OCI-M2 (cell line): ENCODE results near the gene FBXO31.

ENCODE experiments used
- DNase-seq: peaks from one replicate; lab custom pipeline; 2025; ENCODE audit not compliant: unreplicated experiment; lab: John Stamatoyannopoulos, UW

Gene FBXO31

DNA sequence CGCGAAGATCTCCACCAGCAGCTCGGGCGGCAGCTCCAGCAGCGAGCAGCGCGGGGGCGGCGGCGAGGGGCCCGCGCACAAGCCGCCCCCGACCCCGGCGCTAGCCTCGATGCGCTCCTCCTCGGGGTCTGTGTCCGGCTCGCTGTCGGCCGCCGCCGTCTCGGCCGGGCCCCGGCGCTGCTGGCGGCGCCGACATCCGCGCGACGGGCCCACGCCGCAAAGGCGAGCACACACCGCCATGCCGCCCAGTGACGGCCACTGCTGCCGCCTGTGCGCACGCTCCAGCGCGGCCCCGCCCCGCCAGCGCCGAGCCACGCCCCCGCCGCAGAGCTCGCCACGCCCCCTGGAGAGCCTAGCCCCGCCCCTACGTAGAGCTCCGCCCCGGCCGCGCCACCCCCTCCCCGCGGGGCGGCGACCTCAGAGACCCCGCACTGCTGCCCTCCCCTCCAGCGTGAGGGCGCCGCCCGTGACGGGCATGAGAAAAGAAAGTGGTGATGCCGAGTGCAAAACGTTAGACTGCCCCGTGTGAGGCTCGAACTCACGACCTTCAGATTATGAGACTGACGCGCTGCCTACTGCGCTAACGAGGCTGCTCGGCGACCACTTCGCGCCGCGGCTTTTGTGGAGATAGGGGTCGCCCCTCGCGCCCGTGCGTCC lies at the start of gene FBXO31:
FBXO31 (minus strand) TSS at position 272 of the 657 bp plus-strand sequence; CDS start at position 240, 32 bp downstream.
- no peak for DNase-seq

DNA sequence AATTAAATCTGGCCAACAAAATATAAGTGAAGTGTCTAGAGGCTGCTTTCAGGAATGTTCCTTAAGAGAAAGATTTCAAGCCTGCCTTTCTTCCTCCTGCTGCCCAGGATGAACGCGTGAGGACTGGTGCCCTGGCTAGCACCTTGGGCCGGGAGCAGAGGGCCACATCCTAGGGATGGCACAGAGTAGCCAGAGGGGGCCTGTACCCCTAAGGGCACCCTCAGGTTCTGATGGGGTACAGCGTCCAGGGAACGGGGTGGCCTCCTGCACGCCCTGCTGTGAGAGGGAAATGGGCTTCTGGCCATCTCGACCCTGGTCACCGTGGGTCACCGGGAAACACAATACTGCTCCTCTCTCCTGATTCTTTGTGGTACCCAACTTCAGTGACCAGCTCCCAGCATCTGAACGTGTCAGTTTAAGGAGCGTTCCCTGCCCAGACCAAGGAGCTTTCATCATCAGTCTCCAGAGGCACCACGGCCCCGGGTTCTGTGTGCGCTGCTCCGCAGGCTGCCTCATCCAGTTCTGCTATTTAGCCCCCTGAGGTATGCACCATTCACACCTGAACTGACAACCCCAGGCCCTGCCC lies 48.8 kb upstream of the FBXO31 start:
- DNase-seq, result no peak

DNA sequence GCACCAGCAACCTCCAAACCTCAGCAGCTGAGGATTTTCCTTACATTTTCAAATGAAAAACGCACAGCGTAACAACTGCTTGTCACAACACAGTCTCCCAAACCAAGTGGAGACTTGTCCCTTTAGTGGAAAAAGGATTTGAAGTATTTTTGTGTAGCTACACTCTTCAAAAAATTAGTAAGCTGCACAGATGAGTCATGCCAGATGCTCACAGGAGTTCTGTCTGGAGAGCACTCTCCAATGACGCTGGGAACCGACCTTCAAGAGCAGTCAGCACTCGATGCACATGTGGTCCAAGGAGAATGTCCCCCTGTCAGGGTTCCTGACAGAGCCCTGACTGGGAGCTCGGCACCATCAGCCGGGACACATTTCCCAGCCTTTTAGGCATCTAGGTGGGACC lies 48.4 kb upstream of the FBXO31 start:
- DNase-seq, result no peak

DNA sequence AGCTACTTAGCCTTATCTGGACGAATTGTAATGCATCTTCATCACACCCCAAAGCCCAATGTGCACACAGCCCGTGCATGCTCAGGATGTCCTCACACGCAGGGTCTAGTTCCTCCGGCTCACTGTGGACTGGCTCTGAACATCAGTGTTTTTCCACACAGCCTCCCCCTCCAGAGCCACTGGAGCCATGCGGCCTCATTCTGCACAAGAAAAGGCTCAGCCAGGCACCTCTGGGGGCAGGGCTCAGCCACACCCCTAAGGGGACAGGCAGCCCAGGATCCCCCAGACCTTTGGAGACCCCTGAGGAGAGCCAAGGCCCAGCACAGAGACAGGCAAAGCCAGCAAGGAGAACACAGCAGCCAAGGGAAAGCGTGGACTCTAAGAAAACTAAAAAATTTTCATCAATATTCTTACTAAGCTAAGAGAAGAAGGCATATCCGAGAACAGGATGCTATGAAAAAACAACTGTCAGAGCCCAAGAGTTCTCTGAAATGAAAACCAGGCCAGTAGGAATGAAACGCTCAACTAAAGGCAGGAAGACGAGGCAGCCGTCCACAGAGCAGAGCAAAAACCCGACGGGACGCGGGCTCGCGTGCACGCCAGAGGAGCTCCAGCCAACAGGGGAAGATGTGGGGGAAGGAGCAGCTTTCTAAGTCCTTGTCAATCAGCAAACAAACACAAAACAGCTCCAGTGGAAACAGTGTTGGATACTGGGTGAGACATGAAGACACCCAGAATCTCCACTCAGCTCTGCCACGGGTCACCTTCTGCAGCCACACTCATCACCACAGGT lies 43.0 kb upstream of the FBXO31 start:
- no peak for DNase-seq

DNA sequence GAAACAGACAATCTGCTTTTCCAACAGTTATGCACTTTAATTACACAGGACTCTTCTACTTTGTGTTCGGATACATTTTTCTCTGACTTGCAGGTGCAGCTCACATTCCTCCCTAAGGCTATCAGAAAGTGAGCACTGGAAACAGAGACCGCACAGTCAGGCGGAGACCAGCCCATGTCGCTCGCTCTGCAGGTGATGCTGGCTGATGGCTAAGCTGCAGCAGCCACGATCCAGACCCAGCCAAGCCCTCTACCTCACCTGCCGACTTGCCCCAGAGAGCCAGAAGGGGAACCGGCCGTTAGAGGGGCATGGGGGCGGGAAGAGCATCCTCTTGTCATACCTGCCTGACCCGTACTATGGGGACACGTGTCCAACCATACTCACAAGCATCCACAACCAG lies 42.4 kb upstream of the FBXO31 start:
- no peak for DNase-seq

DNA sequence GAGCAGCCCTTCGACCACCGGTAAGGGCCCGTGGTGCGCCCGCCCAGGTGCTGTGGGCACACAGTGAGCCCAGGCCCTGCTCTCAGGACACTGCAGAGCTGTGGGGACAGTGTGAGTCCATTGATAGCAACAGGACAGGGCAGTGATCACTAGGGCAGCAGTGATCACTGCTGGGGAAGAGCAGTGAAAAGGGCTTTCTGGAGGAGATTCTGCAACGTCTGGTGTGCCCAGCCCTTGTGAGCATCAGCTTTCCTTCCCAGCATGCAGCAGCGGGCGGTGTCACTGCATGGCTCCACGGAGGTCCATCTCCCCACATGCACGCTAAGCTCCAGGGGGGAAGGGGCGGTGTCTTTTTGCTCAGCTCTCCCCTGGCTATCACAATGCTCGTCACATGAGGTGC lies 40.7 kb upstream of the FBXO31 start:
- DNase-seq, result no peak

DNA sequence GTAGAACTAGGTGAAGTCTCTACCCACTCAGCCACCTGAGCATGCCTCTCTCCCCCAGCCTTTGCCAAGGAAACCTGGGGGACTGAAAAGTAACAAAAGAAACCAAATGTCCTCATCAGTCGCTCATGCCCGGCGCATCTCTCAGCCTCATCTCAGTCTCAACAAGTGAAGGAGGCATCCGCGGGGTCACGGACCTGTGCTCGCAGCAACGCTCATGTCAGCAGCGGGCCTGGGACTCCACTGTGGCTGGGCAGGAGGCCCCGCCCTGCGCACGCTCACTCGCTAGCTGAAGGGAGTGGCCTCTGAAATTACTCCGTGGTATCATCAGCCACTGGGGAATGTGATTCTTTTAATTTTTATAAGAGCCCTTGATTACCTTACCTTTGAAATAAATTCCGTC lies 39.9 kb upstream of the FBXO31 start:
- DNase-seq, result no peak

GRCh38 chr16:87422106-87422505 lies 38.5 kb upstream of the FBXO31 start:
- DNase-seq, result no peak

- no peak for DNase-seq
Measured at GRCh38 chr16:87421003-87421912, 37.7 kb upstream of the FBXO31 start.

DNA sequence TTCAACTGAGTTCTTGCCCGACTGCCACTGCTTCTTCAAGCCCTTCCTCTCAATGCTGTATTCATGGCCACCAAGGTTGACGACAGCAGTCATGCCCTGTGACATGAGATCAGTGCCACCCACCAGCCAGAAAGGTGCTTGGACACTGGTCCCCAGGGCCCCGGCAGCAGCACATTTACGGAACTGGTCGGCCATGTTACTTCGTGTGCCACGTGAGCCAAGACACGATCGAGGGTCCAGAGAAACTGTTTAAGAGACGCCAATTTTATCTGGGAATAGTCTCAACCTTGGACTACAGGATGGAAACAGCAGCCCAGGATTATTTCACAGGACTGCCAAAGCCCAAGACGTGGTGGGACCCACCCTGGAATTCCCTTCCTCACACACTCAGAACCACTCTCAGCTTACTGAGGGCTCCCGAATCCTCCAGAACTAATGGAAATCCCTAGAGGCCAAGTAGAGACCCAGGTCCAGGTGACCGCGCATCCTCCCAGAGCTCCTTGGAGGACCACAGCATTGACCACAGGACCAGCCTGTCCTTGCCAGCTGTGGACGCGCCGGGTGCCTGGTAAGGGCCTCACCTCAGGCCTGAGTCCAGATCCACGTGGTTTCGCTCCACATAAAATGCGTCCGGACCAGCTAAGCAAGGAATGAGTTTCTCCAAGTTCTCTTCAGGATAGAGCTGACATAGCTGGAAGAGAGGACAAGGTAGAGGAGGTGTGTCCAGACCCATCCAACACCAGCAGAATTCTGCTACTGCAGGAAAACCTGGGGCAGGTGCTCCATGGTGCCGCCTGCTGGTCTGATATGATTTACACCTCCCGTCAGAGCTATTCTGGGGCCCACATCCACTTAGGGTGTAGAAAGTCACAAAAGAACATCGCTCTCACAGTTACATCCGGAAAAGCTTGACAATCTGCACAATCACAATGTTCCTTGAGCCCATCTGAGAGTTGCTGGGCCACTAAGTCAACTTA lies 36.7 kb upstream of the FBXO31 start:
- no peak for DNase-seq

- no peak for DNase-seq
Measured at GRCh38 chr16:87418644-87419043, 35.1 kb upstream of the FBXO31 start.

DNA sequence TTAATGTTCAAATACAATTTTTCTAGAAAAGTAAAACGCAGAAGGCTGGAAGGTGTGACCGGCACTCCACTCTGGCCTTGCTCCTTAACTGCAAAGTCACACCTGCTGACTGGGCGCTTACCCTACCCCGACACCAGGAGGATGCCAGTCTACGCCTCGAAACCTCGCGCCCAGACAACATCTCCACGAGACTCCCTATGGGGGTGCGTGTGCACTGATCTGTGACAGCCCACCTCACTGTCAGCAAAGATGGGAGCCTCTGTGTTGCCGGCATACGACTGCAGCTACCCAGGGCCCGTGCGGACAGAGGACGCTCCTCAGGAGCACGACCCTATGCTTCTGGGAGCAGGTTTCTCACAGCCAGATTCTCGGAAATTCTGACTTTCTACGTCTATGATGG lies 34.6 kb upstream of the FBXO31 start:
- DNase-seq, result no peak

DNA sequence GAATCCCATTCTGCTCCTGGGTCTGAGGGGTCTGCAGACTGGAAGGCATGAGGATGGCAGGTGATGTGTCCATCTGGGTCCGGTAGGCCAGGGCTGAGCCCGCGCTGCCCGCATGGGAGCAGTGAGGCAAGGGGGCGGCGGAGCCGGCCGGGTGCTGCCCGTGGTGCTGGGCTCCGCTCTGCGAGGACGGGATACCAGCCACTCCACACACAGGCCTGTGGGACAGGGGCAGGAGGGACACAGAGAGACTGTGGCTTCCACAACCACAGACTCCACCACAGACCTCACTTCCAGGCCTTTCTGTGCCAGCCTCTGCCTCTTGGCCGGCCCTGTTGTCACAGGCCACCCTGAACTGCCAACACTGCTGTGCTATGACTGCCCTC lies 33.9 kb upstream of the FBXO31 start:
- DNase-seq, result no peak

GRCh38 chr16:87416826-87417527 lies 33.4 kb upstream of the FBXO31 start:
- no peak for DNase-seq

- no peak for DNase-seq
Measured at GRCh38 chr16:87415441-87415840, 31.9 kb upstream of the FBXO31 start.

GRCh38 chr16:87414251-87414680 lies 30.7 kb upstream of the FBXO31 start:
- DNase-seq, result no peak

GRCh38 chr16:87412996-87413421 lies 29.4 kb upstream of the FBXO31 start:
- no peak for DNase-seq

- no peak for DNase-seq
Measured at GRCh38 chr16:87412371-87412995, 28.9 kb upstream of the FBXO31 start.
